HEK293T (cell line): Measurements from ENCODE around the gene RBMS2.

Experiments
- CTCF ChIA-PET: fragments of 350-600 bp; formaldehyde crosslinking; extraction: SDS; loops from one replicate; lab custom pipeline; 2021; ENCODE audit warnings: antibody characterized with exemption, inconsistent platforms; lab: Yijun Ruan, JAX
- POLR2A ChIA-PET: fragments of 350-600 bp; formaldehyde crosslinking; extraction: SDS; loops from one replicate; lab custom pipeline; 2020; ENCODE audit warnings: antibody characterized with exemption, inconsistent platforms; lab: Yijun Ruan, JAX
- DNase-seq: peaks from one replicate; pipeline ENCODE4 v3.0.0; 2012; ENCODE audit warnings: mixed read lengths; ENCODE audit errors: extremely low spot score
- BHLHE40 ChIP-seq: fragments of 450-650 bp; IDR thresholded peaks from 2 replicates; pipeline ENCODE4 v1.6.1; 2016; ENCODE audit warnings: mild to moderate bottlenecking, moderate library complexity, borderline replicate concordance
- ELF4 ChIP-seq: fragments of 450-650 bp; IDR thresholded peaks from 2 replicates; pipeline ENCODE4 v1.6.1; 2017; ENCODE audit warnings: antibody characterized with exemption
- FOXA1 ChIP-seq: fragments of 450-650 bp; IDR thresholded peaks from 2 replicates; pipeline ENCODE4 v1.6.1; 2016; ENCODE audit warnings: mild to moderate bottlenecking
- FOXK2 ChIP-seq: fragments of 450-650 bp; IDR thresholded peaks from 2 replicates; pipeline ENCODE4 v1.6.1; 2016; ENCODE audit warnings: mild to moderate bottlenecking
- FOXM1 ChIP-seq: fragments of 450-650 bp; IDR thresholded peaks from 2 replicates; pipeline ENCODE4 v1.6.1; 2017; ENCODE audit warnings: mild to moderate bottlenecking, borderline replicate concordance
- HDGF ChIP-seq: fragments of 450-650 bp; IDR thresholded peaks from 2 replicates; pipeline ENCODE4 v1.6.1; 2017; ENCODE audit warnings: antibody characterized with exemption, borderline replicate concordance
- L3MBTL2 ChIP-seq: fragments of 450-650 bp; conservative IDR thresholded peaks from 2 replicates; pipeline ENCODE4 v1.6.1; 2016; ENCODE audit warnings: mild to moderate bottlenecking
- LEF1 ChIP-seq: fragments of 450-650 bp; IDR thresholded peaks from 2 replicates; pipeline ENCODE4 v1.6.1; 2017; ENCODE audit warnings: mild to moderate bottlenecking, borderline replicate concordance
- NFRKB ChIP-seq: fragments of 450-650 bp; IDR thresholded peaks from 2 replicates; pipeline ENCODE4 v1.6.1; 2016; ENCODE audit warnings: mild to moderate bottlenecking, moderate library complexity
- PKNOX1 ChIP-seq: fragments of 450-650 bp; IDR thresholded peaks from 2 replicates; pipeline ENCODE4 v1.6.1; 2016
- SUZ12 ChIP-seq: fragments of 450-650 bp; IDR thresholded peaks from 2 replicates; pipeline ENCODE4 v1.6.1; 2016; ENCODE audit warnings: mild to moderate bottlenecking
- TARDBP ChIP-seq: fragments of 450-650 bp; IDR thresholded peaks from 2 replicates; pipeline ENCODE4 v1.6.1; 2016
- ZNF384 ChIP-seq: fragments of 450-650 bp; IDR thresholded peaks from 2 replicates; pipeline ENCODE4 v1.6.1; 2016

The RBMS2 gene

DNA sequence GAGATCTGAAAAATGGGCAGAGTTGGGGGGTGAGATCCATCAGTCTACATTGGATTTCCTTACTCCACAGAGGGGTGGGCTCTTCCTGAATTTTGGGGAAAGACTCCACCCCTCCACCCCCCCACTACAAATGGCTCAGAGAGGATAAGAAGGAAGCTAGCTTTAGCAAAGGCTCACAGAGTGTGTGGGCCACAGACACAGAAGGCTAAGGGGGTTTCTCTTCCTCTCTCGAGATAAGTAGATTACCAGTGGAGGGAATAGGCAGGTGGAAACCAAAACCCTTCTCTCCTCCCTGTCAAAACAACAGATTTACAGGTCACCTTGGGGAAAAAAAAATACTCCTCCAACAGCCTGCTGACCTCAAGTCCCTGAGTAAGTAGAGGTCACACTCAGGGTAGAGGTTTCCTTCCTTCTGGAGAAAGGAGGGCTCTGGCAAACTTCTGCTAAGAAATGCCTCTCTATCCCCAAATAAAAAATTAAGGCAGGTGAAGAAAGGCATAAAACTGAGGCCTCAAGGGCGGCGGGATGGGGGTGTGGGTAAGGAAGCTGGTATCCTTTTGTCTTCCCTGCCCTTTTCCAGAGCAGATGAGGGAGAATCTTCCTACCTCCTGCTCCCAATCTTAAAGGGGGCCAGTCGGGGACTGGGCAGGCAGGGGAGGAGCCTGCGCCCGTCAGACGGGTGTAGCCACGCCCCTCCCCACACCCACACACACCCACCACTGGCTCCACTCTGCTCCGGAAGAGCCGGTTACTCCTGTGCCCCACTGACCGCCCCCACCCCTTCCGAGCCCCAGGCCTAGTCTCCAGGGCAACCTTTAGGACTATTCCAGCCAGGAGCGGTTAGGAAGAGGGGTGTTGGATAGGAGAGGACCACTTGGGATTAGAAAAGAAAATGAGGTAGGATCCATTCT lies 110.4 kb downstream of the RBMS2 start:
- CTCF ChIA-PET = no interaction called here
- TF ChIP-seq NFRKB (no peak), TARDBP (no peak), HDGF (no peak), FOXA1 (no peak), FOXK2 (no peak), LEF1 (no peak), FOXM1 (no peak), L3MBTL2 (no peak), BHLHE40 (no peak), PKNOX1 (no peak), SUZ12 (no peak), ELF4 (no peak)
- POLR2A ChIA-PET = interaction anchor here (1.5 to 3.0 kb wide), 2 partner anchors 14 to 93 kb away, joined by 4 to 11 read pairs; partner anchors contain the start of genes ATP5F1B and NACA
- peak; percentile 48 for DNase-seq

- POLR2A ChIA-PET = interaction anchor here (2.1 to 4.2 kb wide), 3 partner anchors 13 to 92 kb away, joined by 9 to 42 read pairs (median 11); partner anchors contain the start of genes ATP5F1B, NACA and PTGES3
- CTCF ChIA-PET = no interaction called here
- DNase-seq = no peak
- TF ChIP-seq PKNOX1 (no peak), LEF1 (no peak)
Measured at GRCh38 chr12:56632701-56633467, 111.3 kb downstream of the RBMS2 start.

GRCh38 chr12:56633468-56634241 lies 112.0 kb downstream of the RBMS2 start:
- ChIA-PET POLR2A (interaction anchor here (1.2 to 4.2 kb wide), 5 partner anchors 13 to 112 kb away, joined by 3 to 42 read pairs (median 9); partner anchors contain the start of genes ATP5F1B, NACA, PTGES3 and RBMS2), CTCF (no interaction called here)
- DNase-seq = no peak
- TF ChIP-seq L3MBTL2 = no peak
- no peak for TF ChIP-seq FOXA1
- no peak for TF ChIP-seq LEF1
- TF ChIP-seq FOXM1 = no peak
- TF ChIP-seq BHLHE40 = no peak

- DNase-seq = peak; percentile 31
- CTCF ChIA-PET = interaction anchor here (1.3 kb wide), 1 partner anchor 89 kb away, joined by 3 read pairs; no protein-coding TSS in a partner anchor
- TF ChIP-seq HDGF (no peak), ELF4 (no peak)
- POLR2A ChIA-PET = interaction anchor here (1.2 to 4.2 kb wide), 5 partner anchors 12 to 113 kb away, joined by 3 to 42 read pairs (median 9); partner anchors contain the start of genes ATP5F1B, NACA, PTGES3 and RBMS2
Measured at GRCh38 chr12:56634242-56634836, 112.7 kb downstream of the RBMS2 start.

DNA sequence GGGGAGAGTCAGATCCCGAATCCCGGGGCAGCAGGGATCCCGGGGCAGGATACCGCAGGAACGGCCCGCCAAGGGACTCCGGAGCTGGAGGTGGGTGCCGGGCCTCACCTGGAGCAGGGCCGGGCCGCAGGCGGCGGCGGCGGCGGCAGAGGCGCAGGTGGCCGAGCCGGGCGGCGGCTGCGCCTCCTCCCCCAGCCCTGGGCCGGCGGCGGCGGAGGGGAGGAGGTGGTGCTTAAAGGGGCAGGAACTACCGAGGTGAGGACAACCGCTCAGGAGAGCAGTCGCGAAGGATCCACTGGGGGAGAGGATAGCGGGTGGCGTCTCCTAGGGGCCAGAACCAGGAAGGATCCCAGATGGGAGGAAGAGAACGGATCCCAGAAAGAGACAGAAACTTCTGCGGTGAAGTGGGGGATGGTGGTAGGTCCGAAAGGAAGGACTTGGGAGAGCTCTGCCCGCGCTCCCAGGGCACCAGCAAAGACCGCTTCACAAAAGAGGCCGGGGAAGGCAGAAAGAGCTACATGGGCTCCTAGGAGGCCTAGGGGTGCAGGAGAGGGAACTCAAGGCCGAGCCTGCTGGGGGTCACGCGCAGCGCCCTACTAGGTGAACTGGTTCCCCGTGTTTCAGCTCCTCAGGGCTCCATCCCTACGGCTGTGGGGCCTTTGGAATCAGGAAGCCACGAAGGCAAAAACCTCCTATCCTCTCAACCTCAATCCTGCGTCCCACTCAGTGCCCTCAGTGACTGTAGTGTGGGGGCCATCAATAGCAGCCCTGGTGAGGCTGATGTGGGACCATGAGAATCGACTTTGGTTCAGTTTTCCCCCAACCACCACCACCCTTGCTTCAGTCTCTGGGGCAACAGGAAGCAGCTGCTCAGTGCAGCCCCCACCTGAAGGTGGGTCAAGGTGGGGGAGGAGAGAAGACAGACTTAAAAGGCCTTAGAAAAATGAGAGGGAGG lies 113.5 kb downstream of the RBMS2 start:
- DNase-seq = peak; percentile 66
- ChIA-PET POLR2A (interaction anchor here (1.1 to 4.2 kb wide), 9 partner anchors 10 to 186 kb away, joined by 3 to 42 read pairs (median 6); partner anchors contain the start of genes ATP5F1B, NACA, PTGES3 and RBMS2), CTCF (interaction anchor here (0.6 to 1.8 kb wide), 5 partner anchors 11 to 487 kb away, joined by 3 to 9 read pairs (median 3); partner anchors contain the start of gene STAT6)
- TF ChIP-seq FOXM1 (0 out of 2 replicates have a peak, but pooled peaks have one; percentile 54), ZNF384 (no peak), HDGF (0 out of 2 replicates have a peak, but pooled peaks have one; percentile 67)
